ENCODE measurements around the gene GNAI3. TPM values are rescaled to one million over a fixed set of nuclear protein-coding genes. Genes with fewer than 3 reads are reported as not detected.

Gene GNAI3
- total RNA-seq, 1 experiment from 2014 or later = 9.9 TPM

- H4K91ac ChIP-seq (ENCODE audit: insufficient read length, low read depth, low read length) = no peak overlapping the region
- no peak for DNase-seq
- no peaks in the 10 kb centered on the region for H4K20me1 ChIP-seq (ENCODE audit: control insufficient read depth, insufficient read depth, insufficient read length)
- H3K79me2 ChIP-seq (ENCODE audit: insufficient read depth, low read length) = no peaks in the 10 kb centered on the region
- no peak overlapping the region for H3K23ac ChIP-seq (ENCODE audit: insufficient read length, low read depth, low read length)
- H3K4me2 ChIP-seq (ENCODE audit: insufficient read depth, insufficient read length, low read length) = no peak overlapping the region
- no peaks in the 10 kb centered on the region for H3K27me3 ChIP-seq (ENCODE audit: insufficient read depth, low read length)
- H3K18ac ChIP-seq (ENCODE audit: insufficient read length, low read depth, low read length) = no peak overlapping the region
- H3K4me1 ChIP-seq (ENCODE audit: insufficient read depth, low read length) = no peaks in the 10 kb centered on the region
- Mint-ChIP-seq H3K4me1 (peaks cover 3 to 9% of the 10 kb centered on the region in 2 experiments; a peak in 1 of 4 replicates), H3K4me3 (no peak overlapping the region), H3K9me3 (no peaks in the 10 kb centered on the region), H3K36me3 (ENCODE audit: insufficient read depth in 1 of 3, low read depth in 3 of 3) (peaks cover 3 to 30% (median 28%) of the 10 kb centered on the region in 3 experiments; a peak in 5 of 7 replicates), H3K27me3 (ENCODE audit: low read depth) (no peaks in the 10 kb centered on the region), H3K27ac (no peak overlapping the region)
- H2BK12ac ChIP-seq (ENCODE audit: insufficient read length, low read depth, low read length) = no peak overlapping the region
- H2BK120ac ChIP-seq (ENCODE audit: low read depth, low read length, poor library complexity, severe bottlenecking) = no peak overlapping the region
- no peak overlapping the region for H3K27ac ChIP-seq (ENCODE audit: insufficient read length, low read depth, low read length)
- TF ChIP-seq CTCF (conservative IDR thresholded peaks at IDR 0.05) = no peak
- H3K23me2 ChIP-seq (ENCODE audit: insufficient read length, low read depth, low read length, poor library complexity, severe bottlenecking) = no peaks in the 10 kb centered on the region
- no peak overlapping the region for H2BK15ac ChIP-seq (ENCODE audit: low read depth, low read length)
- H3K56ac ChIP-seq (ENCODE audit: insufficient read length, low read depth, low read length) = no peak overlapping the region
- H2BK20ac ChIP-seq (ENCODE audit: low read depth, low read length, poor library complexity, severe bottlenecking) = no peak overlapping the region
- WGBS (ENCODE audit: extremely low coverage, insufficient read length, low lambda C conversion rate) = no CpG with 5 or more reads among the region's 2 CpGs
- no peak overlapping the region for H2BK5ac ChIP-seq (ENCODE audit: insufficient read length, low read length)
- H2AK5ac ChIP-seq (ENCODE audit: insufficient read length, low read length) = no peak overlapping the region
- H3K14ac ChIP-seq (ENCODE audit: insufficient read depth, low read length) = no peak overlapping the region
- no peak overlapping the region for H2AFZ ChIP-seq (ENCODE audit: low read length)
- H3K9ac ChIP-seq (ENCODE audit: extremely low read depth, insufficient read length, low read length) = no peak overlapping the region
- no peak overlapping the region for H3K4ac ChIP-seq (ENCODE audit: low read depth, low read length)
- H4K5ac ChIP-seq (ENCODE audit: insufficient read length, low read depth, low read length) = no peak overlapping the region
- H3T11ph ChIP-seq (ENCODE audit: low read length) = no peak overlapping the region
- H4K8ac ChIP-seq (replicated peaks; ENCODE audit: insufficient read length, low read depth, low read length) = no peak overlapping the region
- no peaks in the 10 kb centered on the region for H3K79me1 ChIP-seq (ENCODE audit: insufficient read depth, low read depth, low read length, poor library complexity, severe bottlenecking)
- no peaks in the 10 kb centered on the region for H3K9me3 ChIP-seq (ENCODE audit: control insufficient read depth, low read depth, low read length)
These were observed 47.1 kb downstream of the GNAI3 start for GRCh38 chr1:109595531-109595930.

Measured in H9 (cell line).